ENCODE data around the gene ARHGEF3.
A peak's percentile ranks its signal among the peaks of the same experiment; 100 is the strongest.

ARHGEF3 gene

GRCh38 chr3:56833022-56833421, 31.3 kb upstream of the ARHGEF3 start:
- DNase-seq (ENCODE audit: low read depth), result no peak
- TF ChIP-seq MAX (IDR thresholded peaks at IDR 0.05; ENCODE audit: low read depth, low read length), result no peak
- no peak overlapping the region for H3K4me3 ChIP-seq (ENCODE audit: low read depth, low read length)

- H3K4me3 ChIP-seq (ENCODE audit: low read depth, low read length), result no peak overlapping the region
- no peak for TF ChIP-seq POLR2A (IDR thresholded peaks at IDR 0.05; ENCODE audit: extremely low read depth, insufficient read length)
- no peak for TF ChIP-seq MYC (IDR thresholded peaks at IDR 0.05; ENCODE audit: low read depth, low read length)
- no peak for TF ChIP-seq CTCF (IDR thresholded peaks at IDR 0.05; ENCODE audit: low read depth, low read length)
- TF ChIP-seq MAX (IDR thresholded peaks at IDR 0.05; ENCODE audit: low read depth, low read length), result no peak
- no peak for DNase-seq (ENCODE audit: low read depth)
These were observed 29.8 kb upstream of the ARHGEF3 start for GRCh38 chr3:56831572-56831971.

- no peak for DNase-seq (ENCODE audit: low read depth)
- no peak for TF ChIP-seq POLR2A (IDR thresholded peaks at IDR 0.05; ENCODE audit: extremely low read depth, insufficient read length)
- TF ChIP-seq CTCF (IDR thresholded peaks at IDR 0.05; ENCODE audit: low read depth, low read length), result no peak
- no peak for TF ChIP-seq MYC (IDR thresholded peaks at IDR 0.05; ENCODE audit: low read depth, low read length)
- TF ChIP-seq MAX (IDR thresholded peaks at IDR 0.05; ENCODE audit: low read depth, low read length), result no peak
- no peak overlapping the region for H3K4me3 ChIP-seq (ENCODE audit: low read depth, low read length)
These were observed 29.1 kb upstream of the ARHGEF3 start for GRCh38 chr3:56830884-56831283.

- no peak for DNase-seq (ENCODE audit: low read depth)
- H3K4me3 ChIP-seq (ENCODE audit: low read depth, low read length), result no peak overlapping the region
- TF ChIP-seq POLR2A (IDR thresholded peaks at IDR 0.05; ENCODE audit: extremely low read depth, insufficient read length) (no peak), MAX (IDR thresholded peaks at IDR 0.05; ENCODE audit: low read depth, low read length) (no peak), CTCF (IDR thresholded peaks at IDR 0.05; ENCODE audit: low read depth, low read length) (no peak), MYC (IDR thresholded peaks at IDR 0.05; ENCODE audit: low read depth, low read length) (no peak)
These were observed 27.8 kb upstream of the ARHGEF3 start for GRCh38 chr3:56829533-56829932.

GRCh38 chr3:56826831-56827722, 25.3 kb upstream of the ARHGEF3 start:
- H3K4me3 ChIP-seq (ENCODE audit: low read depth, low read length), result no peak overlapping the region
- TF ChIP-seq POLR2A (IDR thresholded peaks at IDR 0.05; ENCODE audit: extremely low read depth, insufficient read length) (no peak), MYC (IDR thresholded peaks at IDR 0.05; ENCODE audit: low read depth, low read length) (no peak), CTCF (IDR thresholded peaks at IDR 0.05; ENCODE audit: low read depth, low read length) (no peak), MAX (IDR thresholded peaks at IDR 0.05; ENCODE audit: low read depth, low read length) (no peak)
- DNase-seq (ENCODE audit: low read depth), result peak; percentile 46

Data from NB4 (cell line).